Activated CD4-positive, alpha-beta T cell treated with anti-CD3 and anti-CD28 coated beads, Interleukin-10, Interleukin-2, amounts not matched to agents 100 ng/mL and 50 ng/mL, durations not matched to agents 16 hours and 8 hours (primary cell): Measurements from ENCODE around the gene COPS6.

Source experiments
- DNase-seq: peaks from one replicate; pipeline ENCODE4 v3.0.0-alpha.2; 2020

COPS6 gene

GRCh38 chr7:100102950-100103840, 14.4 kb downstream of the COPS6 start:
- DNase-seq: no peak

- no peak for DNase-seq
Measured at GRCh38 chr7:100105534-100105933, 16.8 kb downstream of the COPS6 start.

- DNase-seq: no peak
Measured at GRCh38 chr7:100106633-100107032, 17.9 kb downstream of the COPS6 start.

GRCh38 chr7:100107125-100107737, 18.5 kb downstream of the COPS6 start:
- no peak for DNase-seq

GRCh38 chr7:100107890-100108289, 19.1 kb downstream of the COPS6 start:
- DNase-seq: no peak

DNA sequence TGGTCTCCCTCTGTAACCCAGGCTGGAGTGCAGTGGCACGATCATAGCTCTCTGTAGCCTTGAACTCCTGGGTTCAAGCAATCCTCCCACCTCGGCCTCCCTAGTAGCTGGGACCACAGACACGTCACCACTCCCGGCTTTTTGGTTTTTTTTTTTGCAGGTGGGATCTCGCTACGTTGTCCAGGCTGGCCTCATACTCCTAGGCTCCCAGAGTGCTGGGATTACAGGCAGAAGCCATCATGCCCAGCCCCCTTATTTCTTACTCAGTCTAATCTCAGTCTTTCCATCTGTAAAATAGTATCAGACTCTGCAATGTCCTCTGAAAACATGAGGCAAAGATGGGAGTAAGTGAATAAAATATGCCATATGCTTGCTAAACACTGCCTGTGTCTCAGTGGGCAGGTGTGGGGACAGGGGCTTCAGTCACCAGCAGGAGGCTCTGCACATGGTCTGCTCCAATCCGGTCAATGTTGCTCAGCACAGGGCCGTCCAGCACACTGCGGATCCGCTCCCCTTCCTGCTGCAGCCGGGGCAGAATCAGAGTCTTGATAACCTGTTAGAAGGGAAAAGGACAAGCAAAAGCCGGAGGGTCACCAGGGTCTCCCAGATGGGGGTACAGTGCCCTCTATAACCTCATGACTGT, 20.9 kb downstream of the COPS6 start:
- no peak for DNase-seq

GRCh38 chr7:100111156-100111555, 22.4 kb downstream of the COPS6 start:
- DNase-seq: no peak

GRCh38 chr7:100111914-100112313, 23.1 kb downstream of the COPS6 start:
- DNase-seq: no peak

GRCh38 chr7:100115026-100115425, 26.3 kb downstream of the COPS6 start:
- DNase-seq: no peak

- DNase-seq: no peak
Measured at GRCh38 chr7:100118388-100119071, 29.8 kb downstream of the COPS6 start.

GRCh38 chr7:100119072-100119969, 30.6 kb downstream of the COPS6 start, which contains the start of the genes CNPY4 and TAF6:
TSS of gene CNPY4 (plus strand) at chr7:100119634. CDS start at chr7:100119745, 111 bp downstream.
TSS of gene TAF6 (minus strand) at chr7:100119358. CDS start at chr7:100114209, 5,149 bp downstream.
- peak; percentile 96 for DNase-seq

DNA sequence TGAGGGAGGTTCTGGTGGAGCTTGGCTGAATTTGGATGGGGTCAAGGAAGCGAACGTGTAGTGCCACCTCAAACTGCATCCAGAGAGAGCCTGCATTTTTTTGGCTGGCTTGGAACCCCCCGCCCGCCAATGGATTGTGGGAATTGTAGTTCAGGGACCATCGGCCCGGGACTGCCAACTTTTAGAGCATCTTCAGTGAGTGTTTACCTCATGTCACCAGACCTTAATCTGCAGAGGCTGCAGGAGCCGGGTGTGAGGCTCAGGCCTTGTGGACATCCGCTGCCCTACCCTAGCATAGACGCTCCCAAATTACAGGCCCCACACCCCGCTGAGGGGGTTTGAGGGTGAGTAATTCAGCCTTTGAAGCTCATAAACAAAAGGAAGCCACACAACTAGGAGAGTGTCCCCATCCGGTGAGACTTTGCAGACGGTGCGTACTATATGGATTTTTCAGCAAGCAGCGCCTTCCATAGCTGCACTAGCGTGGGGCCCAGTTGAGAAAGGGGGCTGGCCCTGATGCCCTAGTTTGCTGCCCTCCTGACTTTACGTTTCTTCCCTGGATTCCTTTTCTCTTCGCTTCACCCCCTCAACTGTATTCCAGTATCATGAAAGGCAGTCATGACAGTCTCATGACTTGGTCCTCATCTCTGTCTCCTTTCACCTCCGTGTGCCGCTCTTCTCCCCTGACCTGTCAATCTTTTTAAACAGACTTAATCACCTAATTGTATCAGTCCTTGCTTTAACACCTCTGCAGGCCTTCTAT, 31.4 kb downstream of the COPS6 start:
- peak; percentile 79 for DNase-seq

- DNase-seq: no peak
Measured at GRCh38 chr7:100120733-100121036, 31.9 kb downstream of the COPS6 start.

GRCh38 chr7:100122067-100122466, 33.3 kb downstream of the COPS6 start:
- no peak for DNase-seq

DNA sequence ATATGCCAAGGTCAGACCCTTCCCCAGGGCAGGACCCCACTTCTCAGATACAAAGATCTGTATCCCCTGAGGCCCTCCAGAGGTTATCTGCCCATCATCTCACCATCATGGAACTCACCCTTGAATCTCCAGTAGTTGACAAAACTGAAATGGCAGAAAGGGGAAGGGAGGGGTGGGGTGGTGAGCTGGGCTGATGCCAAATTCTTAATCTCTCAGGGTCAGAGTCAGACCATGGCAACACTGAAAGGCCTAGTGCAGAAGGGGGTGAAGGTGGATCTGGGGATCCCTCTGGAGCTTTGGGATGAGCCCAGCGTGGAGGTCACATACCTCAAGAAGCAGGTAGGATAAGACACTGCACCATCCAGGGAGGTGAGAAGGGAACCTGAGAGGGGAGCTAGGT, 33.8 kb downstream of the COPS6 start:
- no peak for DNase-seq

GRCh38 chr7:100124301-100125230, 35.8 kb downstream of the COPS6 start:
- DNase-seq: no peak

DNA sequence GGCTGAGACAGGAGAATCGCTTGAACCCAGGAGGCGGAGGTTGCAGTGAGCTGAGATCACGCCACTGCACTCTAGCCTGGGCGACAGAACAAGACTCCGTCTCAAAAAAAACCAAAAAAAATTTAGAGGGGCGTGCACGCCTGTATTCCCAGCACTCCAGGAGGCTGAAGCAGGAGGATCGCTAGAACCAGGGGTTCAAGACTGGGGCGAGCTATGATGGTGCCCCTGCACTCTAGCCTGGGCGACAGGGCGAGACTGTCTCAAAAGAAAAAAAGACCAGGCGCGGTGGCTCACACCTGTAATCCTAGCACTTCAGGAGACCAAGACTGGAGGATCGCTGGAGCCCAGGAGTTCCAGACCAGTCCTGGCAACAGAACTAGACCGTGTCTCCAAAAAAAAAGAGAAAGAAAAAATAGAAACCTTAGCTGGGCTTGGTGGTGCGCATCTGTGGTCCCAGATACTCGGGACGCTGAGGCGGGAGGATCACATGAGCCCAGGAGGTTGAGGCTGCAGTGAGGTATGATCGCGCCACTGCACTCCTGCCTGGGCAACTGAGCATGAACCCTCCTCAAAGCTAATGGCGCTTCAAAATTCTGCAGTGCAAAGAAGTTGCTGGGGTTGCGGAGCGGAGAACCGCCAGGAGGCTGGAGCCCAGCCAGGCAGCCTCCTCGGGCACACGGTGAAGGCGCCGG, 37.6 kb downstream of the COPS6 start:
- no peak for DNase-seq

DNA sequence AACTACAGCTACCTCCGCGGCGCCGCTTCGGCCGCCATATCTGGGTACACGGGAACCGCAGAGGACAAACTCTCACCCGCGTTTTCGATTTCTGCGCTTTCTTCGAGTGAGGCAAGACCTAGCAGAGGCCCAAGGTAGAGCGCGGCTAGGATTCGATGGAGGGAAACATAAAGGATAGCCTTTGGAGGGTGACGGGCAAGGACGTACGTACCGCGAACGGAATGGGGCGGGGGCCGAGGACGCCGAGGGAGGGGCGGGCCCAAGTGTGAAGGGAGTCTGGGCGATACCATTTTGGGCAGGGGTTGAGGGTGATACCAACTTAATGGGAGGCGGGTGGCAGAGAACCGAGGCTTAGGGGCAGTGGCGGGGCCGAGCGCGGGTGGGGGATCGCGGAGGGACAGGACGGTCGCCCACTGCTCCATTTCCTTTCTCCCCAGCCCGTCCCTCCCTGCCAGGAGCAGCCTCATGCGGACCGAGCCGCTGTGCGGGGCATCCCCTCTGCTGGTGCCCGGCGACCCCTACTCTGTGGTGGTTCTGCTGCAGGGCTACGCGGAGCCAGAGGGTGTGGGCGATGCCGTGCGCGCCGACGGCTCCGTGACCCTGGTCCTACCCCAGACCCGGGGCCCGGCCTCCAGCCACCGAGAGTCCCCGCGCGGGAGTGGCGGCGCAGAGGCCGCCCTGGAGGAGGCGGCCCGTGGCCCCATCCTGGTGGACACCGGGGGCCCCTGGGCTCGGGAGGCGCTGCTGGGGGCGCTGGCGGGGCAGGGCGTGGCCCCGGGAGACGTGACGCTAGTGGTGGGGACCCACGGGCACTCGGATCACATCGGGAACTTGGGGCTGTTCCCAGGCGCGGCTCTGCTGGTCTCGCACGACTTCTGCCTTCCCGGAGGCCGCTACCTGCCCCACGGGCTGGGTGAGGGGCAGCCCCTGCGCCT, 38.4 kb downstream of the COPS6 start, which contains the start of gene MBLAC1:
Gene MBLAC1 (plus strand): TSS at position 37 of the 935 bp plus-strand sequence. CDS start 429 bp downstream, at position 466.
- DNase-seq: peak; percentile 93
